HG02938 (cell line): ENCODE measurements around the gene TPH2.

Source experiments
- ATAC-seq: cut with Tn5 transposase; IDR thresholded peaks from one replicate; pipeline ENCODE4 v1.9.1; 2021; ENCODE audit warnings: mild to moderate bottlenecking, moderate library complexity; ENCODE audit not compliant: unreplicated experiment

TPH2 gene

DNA sequence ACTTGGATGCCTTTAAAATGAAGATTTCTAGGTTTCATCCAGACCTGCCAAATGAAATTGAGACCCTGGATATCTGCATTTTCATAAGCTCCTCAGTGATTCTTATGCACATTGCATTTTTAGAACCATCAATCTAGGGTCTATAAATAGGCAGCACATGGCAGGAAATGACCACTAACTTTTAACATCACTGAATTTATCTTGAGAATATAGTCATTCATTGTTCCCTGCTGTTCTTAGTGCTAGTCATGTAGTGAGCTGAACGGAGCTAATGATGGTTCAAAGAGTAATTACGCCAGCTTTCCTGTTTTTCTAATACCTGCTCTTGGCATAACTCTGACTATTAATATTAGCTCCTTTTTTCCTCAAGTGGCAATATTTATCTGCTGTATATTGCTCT lies 91.6 kb downstream of the TPH2 start:
- ATAC-seq: no peak

DNA sequence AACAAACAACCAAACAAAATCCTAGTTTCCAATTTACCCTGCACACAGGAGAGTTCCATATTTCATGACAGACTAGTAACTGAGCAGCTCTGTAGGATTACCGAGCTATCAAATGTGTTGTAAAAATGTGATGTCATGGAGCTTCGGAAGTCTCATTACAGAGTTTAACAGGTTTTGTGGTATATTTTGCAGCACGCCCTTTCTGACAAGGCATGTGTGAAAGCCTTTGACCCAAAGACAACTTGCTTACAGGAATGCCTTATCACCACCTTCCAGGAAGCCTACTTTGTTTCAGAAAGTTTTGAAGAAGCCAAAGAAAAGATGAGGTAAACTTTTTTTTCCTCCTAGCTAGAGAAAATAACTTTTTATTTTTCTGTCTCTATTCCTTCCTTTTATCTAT lies 92.4 kb downstream of the TPH2 start:
- no peak for ATAC-seq

DNA sequence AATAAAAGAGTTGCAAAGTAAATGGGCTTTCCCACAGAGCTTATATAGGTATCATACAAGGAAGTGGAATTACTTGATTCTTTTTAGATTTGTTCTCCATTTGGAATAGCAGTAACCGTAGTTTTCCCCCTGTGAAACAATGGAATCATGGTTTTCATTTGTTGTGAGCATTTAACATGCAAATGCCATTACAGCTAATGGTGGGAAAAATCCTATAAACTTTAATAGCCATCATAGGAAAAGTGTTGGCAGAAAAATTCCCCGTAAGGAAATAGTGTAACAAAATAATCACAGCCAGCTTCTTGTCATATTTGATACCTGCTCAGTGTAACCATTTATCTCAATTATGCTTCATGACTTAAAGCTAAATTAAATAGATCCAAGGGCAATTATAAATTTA lies 95.3 kb downstream of the TPH2 start:
- ATAC-seq: no peak

GRCh38 chr12:72035625-72036024 lies 97.0 kb downstream of the TPH2 start:
- ATAC-seq: no peak

DNA sequence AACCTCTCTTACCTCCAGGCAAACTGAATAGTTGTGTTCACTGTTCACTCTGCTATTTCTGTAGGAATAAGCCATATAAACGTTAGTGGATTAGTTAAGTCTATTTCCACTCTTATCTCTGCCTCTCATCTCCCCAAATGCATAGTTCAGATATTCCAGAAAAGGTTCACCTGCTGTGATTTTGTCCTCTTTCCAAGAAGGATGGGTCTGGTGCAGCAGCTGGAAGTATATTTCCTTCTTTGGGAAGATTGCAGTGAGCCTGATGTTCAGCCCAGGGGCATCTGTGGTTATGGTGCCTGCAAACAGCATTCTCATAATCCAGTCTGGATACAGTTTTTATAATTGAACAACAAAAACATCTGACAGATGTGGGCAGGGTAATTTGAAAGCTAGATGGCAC lies 97.7 kb downstream of the TPH2 start:
- no peak for ATAC-seq

- ATAC-seq: no peak
These were observed 98.6 kb downstream of the TPH2 start for GRCh38 chr12:72037006-72037795.

DNA sequence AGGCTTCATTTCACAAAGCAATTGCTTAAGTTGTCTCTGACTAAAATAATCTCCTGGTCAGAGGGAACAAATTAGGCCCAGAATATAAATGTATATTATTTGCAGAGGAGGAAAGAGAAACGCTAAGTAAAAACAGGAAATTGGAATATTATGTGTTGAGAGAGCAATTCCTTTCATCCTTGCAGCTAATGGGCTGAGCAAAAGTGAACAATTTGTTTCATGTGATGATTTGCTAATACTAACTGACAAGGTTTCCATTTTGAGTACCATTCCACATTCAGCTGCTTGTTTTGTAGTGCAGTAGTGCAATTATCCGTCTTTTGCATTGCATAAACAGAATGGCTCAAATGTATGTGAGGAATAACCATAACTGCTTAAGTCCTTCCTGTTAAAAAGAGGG lies 103.2 kb downstream of the TPH2 start:
- ATAC-seq: no peak

GRCh38 chr12:72053604-72054003 lies 115.0 kb downstream of the TPH2 start:
- no peak for ATAC-seq

- no peak for ATAC-seq
These were observed 115.9 kb downstream of the TPH2 start for GRCh38 chr12:72054511-72054910.

GRCh38 chr12:72057330-72057914 lies 118.8 kb downstream of the TPH2 start:
- ATAC-seq: no peak

DNA sequence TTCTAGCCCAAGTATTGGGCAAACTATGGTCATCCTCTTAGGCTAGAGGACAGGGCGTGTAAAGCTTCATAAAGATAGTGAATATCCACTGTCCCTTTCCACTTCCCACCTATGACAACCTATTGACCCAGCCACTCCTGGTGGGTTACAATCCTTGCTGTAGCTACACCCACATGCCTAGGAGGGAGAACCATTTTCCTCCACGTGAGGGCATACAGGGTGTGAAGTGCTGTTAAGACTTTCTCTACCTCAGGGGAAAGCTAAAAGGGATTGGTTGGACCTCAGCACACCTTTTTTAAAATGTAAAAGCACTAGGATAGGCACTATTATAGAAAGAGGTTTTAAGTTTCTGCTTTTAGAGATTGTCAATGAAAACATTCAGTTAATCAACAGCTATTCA lies 124.4 kb downstream of the TPH2 start:
- ATAC-seq: no peak

DNA sequence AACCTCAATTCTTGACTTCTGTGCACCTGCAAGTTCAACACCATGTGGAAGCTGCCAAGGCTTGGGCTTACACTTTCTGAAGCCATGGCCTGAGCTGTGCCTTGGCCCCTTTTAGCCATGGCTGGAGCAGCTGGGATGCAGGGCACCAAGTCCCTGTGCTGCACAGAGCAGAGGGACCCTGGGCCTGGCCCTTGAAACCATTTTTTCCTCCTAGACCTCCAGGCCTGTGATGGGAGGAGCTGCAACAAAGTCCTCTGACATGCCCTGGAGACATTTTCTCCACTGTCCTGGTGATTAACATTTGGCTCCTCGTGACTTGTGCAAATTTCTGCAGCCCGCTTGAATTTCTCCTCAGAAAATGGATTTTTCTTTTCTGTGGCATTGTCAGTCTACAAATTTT lies 132.4 kb downstream of the TPH2 start:
- no peak for ATAC-seq

GRCh38 chr12:72072592-72073212 lies 134.1 kb downstream of the TPH2 start:
- no peak for ATAC-seq

- ATAC-seq: no peak
These were observed 135.4 kb downstream of the TPH2 start for GRCh38 chr12:72074065-72074464.

GRCh38 chr12:72074956-72075355 lies 136.3 kb downstream of the TPH2 start:
- ATAC-seq: no peak

GRCh38 chr12:72075401-72075800 lies 136.8 kb downstream of the TPH2 start:
- no peak for ATAC-seq

DNA sequence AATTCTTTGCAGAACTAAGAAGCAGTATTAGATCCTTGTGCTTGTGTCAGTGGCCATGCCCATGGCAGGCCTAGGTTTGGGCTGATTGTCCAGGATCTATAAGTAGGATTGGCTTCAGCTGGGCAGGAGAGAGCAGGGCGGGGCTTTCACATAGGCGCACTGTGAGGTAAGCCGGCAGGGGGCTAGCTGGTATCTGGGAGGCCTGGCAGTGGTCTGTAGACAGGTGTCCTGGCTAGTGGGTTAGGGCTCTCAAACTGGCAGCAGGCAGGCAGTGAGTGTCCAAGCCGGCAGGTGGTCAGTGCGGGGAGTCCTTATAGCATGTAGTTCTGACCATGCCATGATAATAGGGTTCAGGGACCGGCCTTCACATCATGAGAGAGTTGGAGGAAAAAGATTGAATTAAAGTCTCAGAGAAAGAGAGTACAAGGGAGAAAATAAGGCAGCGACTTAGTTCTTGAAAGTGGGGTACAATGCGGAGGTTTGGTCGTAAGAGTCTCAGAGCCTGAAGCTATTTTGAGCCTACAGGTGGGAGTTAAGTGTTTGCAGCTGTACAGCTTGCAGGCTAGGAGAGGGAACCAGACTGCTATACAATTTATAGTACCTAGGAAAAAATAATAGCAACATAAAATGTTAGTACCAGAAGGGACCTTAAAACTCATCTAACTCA lies 137.4 kb downstream of the TPH2 start:
- ATAC-seq: no peak

- ATAC-seq: no peak
These were observed 137.9 kb downstream of the TPH2 start for GRCh38 chr12:72076558-72076915.

DNA sequence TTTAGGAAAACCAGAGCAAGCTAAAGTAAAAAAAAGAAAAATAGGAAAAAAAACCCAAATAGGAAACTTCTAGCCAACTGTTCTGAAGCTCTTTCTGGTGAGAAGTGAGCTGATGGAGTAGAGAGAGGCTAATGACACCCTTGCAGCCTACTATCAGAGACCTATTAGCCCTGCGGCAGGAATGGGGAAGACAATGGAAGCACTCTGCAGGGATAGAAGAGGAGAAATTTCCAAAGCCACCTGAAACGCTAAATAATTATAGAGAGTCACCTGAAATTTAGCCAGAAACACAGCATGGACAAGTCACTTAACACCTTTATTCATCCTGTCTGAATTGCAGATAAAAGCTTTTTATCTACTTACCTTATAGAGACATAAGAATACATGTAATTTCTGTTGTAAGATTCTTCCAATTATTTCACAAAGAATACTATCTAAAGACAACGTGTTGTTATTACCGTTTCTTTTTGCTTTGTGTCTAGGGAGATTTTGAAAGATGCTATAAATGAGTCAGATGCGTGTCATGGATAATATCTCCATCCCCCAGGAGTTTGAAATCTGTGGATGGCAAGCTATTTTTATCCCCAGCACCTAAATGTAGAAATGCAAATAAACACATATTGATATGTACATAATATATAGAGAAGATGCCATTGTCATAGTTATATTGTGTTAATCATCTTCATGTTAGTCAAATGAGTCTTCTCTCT lies 138.6 kb downstream of the TPH2 start:
- ATAC-seq: no peak

DNA sequence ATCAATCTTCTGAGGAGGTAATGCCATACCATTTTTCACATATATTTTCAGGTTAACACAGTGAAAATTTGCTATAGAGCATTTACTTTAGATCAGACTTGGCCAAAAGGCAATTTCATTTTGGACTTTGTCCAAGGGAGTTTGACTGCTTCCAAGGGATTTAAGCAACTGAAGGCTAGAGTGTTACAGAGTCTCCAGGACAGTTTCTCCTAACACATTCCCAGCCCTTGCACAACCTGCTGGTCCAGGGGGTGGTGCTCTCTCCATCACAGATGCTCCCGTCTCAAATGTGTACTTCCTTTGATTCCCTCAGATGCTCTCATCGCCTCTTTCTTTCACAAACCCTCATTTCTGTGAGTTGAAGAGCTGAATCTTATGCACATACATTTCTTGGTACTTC lies 143.1 kb downstream of the TPH2 start:
- no peak for ATAC-seq
